HAP-1 (cell line): ENCODE measurements around the gene CTNND2.
"Not testable (repeated sequence)": the region's sequence is repeated elsewhere in the genome, so short reads cannot be mapped to it uniquely, and the experiment has no call there.

Source experiments
- DNase-seq, 2 experiments: peaks; one replicate each; pipeline ENCODE4 v3.0.0-alpha.2; 2016 to 2020; ENCODE audit warnings: low spot score in 2 of 2
- H3K27me3 ChIP-seq: fragments of 250-450 bp; sonication (Bioruptor Pico); 2 replicates; pipeline ENCODE4 v1.5.1; 2020; ENCODE audit warnings: low read depth, mild to moderate bottlenecking, moderate library complexity
- H3K36me3 ChIP-seq: fragments of 250-450 bp; sonication (Bioruptor Pico); replicated peaks from 2 replicates; pipeline ENCODE4 v1.5.1; 2020; ENCODE audit warnings: mild to moderate bottlenecking
- H3K4me1 ChIP-seq: fragments of 250-450 bp; sonication (Bioruptor Pico); 2 replicates; pipeline ENCODE4 v1.5.1; 2020; ENCODE audit warnings: mild to moderate bottlenecking
- H3K4me3 ChIP-seq: fragments of 250-450 bp; sonication (Bioruptor Pico); 2 replicates; pipeline ENCODE4 v1.5.1; 2020; ENCODE audit warnings: mild to moderate bottlenecking, moderate library complexity
- H3K9me3 ChIP-seq: fragments of 250-450 bp; sonication (Bioruptor Pico); 2 replicates; pipeline ENCODE4 v1.5.1; 2020; ENCODE audit warnings: mild to moderate bottlenecking, moderate library complexity
- in situ Hi-C: fragments of 300-500 bp; cut with MboI; formaldehyde crosslinking; loops from 3 replicates; pipeline ENCODE4 v1.14.3; 2020; ENCODE audit warnings: low sequenced_read_pairs, inconsistent platforms, mixed read lengths

Gene CTNND2

GRCh38 chr5:11429254-11429653 is 475.0 kb downstream of the CTNND2 start:
- no peaks in the 10 kb centered on the region; the same call in 1 of the 2 replicates for H3K9me3 ChIP-seq
- H3K27me3 ChIP-seq: no peaks in the 10 kb centered on the region
- no peaks in the 10 kb centered on the region for H3K36me3 ChIP-seq
- in situ Hi-C loops: no loop called here
- DNase-seq: no peak
- H3K4me3 ChIP-seq: no peak overlapping the region
- no peaks in the 10 kb centered on the region for H3K4me1 ChIP-seq

- Histone ChIP-seq H3K36me3 (no peaks in the 10 kb centered on the region), H3K9me3 (no peaks in the 10 kb centered on the region; the same call in 1 of the 2 replicates), H3K27me3 (no peaks in the 10 kb centered on the region), H3K4me1 (no peaks in the 10 kb centered on the region), H3K4me3 (no peak overlapping the region)
- DNase-seq: no peak
- in situ Hi-C loops: no loop called here
These were observed 476.7 kb downstream of the CTNND2 start for GRCh38 chr5:11427569-11427968.

GRCh38 chr5:11426442-11426841 is 477.8 kb downstream of the CTNND2 start:
- Histone ChIP-seq H3K36me3 (no peaks in the 10 kb centered on the region), H3K27me3 (no peaks in the 10 kb centered on the region), H3K4me3 (no peak overlapping the region), H3K4me1 (no peaks in the 10 kb centered on the region), H3K9me3 (no peaks in the 10 kb centered on the region; the same call in 1 of the 2 replicates)
- DNase-seq: no peak
- in situ Hi-C loops: no loop called here

- in situ Hi-C loops: no loop called here
- H3K4me1 ChIP-seq: no peaks in the 10 kb centered on the region
- no peak for DNase-seq
- H3K36me3 ChIP-seq: no peaks in the 10 kb centered on the region
- no peaks in the 10 kb centered on the region for H3K27me3 ChIP-seq
- H3K9me3 ChIP-seq: no peaks in the 10 kb centered on the region
- H3K4me3 ChIP-seq: no peak overlapping the region
These were observed 481.9 kb downstream of the CTNND2 start for GRCh38 chr5:11422342-11422741.

GRCh38 chr5:11420969-11421368 is 483.3 kb downstream of the CTNND2 start:
- no peaks in the 10 kb centered on the region for H3K27me3 ChIP-seq
- no peaks in the 10 kb centered on the region for H3K4me1 ChIP-seq
- H3K4me3 ChIP-seq: no peak overlapping the region
- DNase-seq: no peak
- in situ Hi-C loops: no loop called here
- H3K9me3 ChIP-seq: no peaks in the 10 kb centered on the region
- H3K36me3 ChIP-seq: no peaks in the 10 kb centered on the region

GRCh38 chr5:11415751-11416150 is 488.5 kb downstream of the CTNND2 start:
- in situ Hi-C loops: no loop called here
- DNase-seq: no peak
- Histone ChIP-seq H3K4me3 (no peak overlapping the region), H3K9me3 (no peaks in the 10 kb centered on the region), H3K4me1 (no peaks in the 10 kb centered on the region), H3K27me3 (no peaks in the 10 kb centered on the region), H3K36me3 (no peaks in the 10 kb centered on the region)

- DNase-seq, H3K9me3 ChIP-seq, in situ Hi-C loops, H3K27me3 ChIP-seq, H3K4me1 ChIP-seq, H3K36me3 ChIP-seq, H3K4me3 ChIP-seq: not testable (repeated sequence)
These were observed 489.5 kb downstream of the CTNND2 start for GRCh38 chr5:11414732-11415131.

- Histone ChIP-seq H3K27me3 (no peaks in the 10 kb centered on the region), H3K4me1 (no peaks in the 10 kb centered on the region), H3K4me3 (no peak overlapping the region), H3K9me3 (no peaks in the 10 kb centered on the region), H3K36me3 (no peaks in the 10 kb centered on the region)
- no peak for DNase-seq
- in situ Hi-C loops: no loop called here
These were observed 492.6 kb downstream of the CTNND2 start for GRCh38 chr5:11411621-11412020.

- H3K4me1 ChIP-seq: no peaks in the 10 kb centered on the region
- in situ Hi-C loops: no loop called here
- H3K27me3 ChIP-seq: no peaks in the 10 kb centered on the region
- no peak for DNase-seq
- no peaks in the 10 kb centered on the region for H3K36me3 ChIP-seq
- H3K4me3 ChIP-seq: no peak overlapping the region
- H3K9me3 ChIP-seq: no peaks in the 10 kb centered on the region
These were observed 496.6 kb downstream of the CTNND2 start for GRCh38 chr5:11407556-11408145.

GRCh38 chr5:11400316-11400715 is 503.9 kb downstream of the CTNND2 start:
- H3K9me3 ChIP-seq: no peaks in the 10 kb centered on the region; the same call in 1 of the 2 replicates
- no peaks in the 10 kb centered on the region for H3K27me3 ChIP-seq
- in situ Hi-C loops: no loop called here
- H3K4me3 ChIP-seq: no peak overlapping the region
- H3K4me1 ChIP-seq: no peaks in the 10 kb centered on the region
- no peaks in the 10 kb centered on the region for H3K36me3 ChIP-seq
- no peak for DNase-seq

GRCh38 chr5:11398728-11399127 is 505.5 kb downstream of the CTNND2 start:
- in situ Hi-C loops: no loop called here
- Histone ChIP-seq H3K36me3 (no peaks in the 10 kb centered on the region), H3K27me3 (no peaks in the 10 kb centered on the region)

GRCh38 chr5:11397549-11397948 is 506.7 kb downstream of the CTNND2 start:
- H3K9me3 ChIP-seq: no peaks in the 10 kb centered on the region; the same call in 1 of the 2 replicates
- H3K36me3 ChIP-seq: no peaks in the 10 kb centered on the region
- no peaks in the 10 kb centered on the region for H3K27me3 ChIP-seq
- in situ Hi-C loops: no loop called here
- no peak overlapping the region for H3K4me3 ChIP-seq
- H3K4me1 ChIP-seq: no peaks in the 10 kb centered on the region
- DNase-seq: no peak

More at GRCh38 chr5:11398728-11399127, 505.5 kb downstream of the CTNND2 start:
- Histone ChIP-seq H3K9me3 (no peaks in the 10 kb centered on the region; the same call in 1 of the 2 replicates), H3K4me1 (no peaks in the 10 kb centered on the region), H3K4me3 (no peak overlapping the region)
- no peak for DNase-seq

GRCh38 chr5:11396917-11397316 is 507.3 kb downstream of the CTNND2 start:
- no peaks in the 10 kb centered on the region for H3K27me3 ChIP-seq
- no peaks in the 10 kb centered on the region; the same call in 1 of the 2 replicates for H3K9me3 ChIP-seq
- no peak for DNase-seq
- H3K4me1 ChIP-seq: no peaks in the 10 kb centered on the region
- in situ Hi-C loops: no loop called here
- no peak overlapping the region for H3K4me3 ChIP-seq
- no peaks in the 10 kb centered on the region for H3K36me3 ChIP-seq

- Histone ChIP-seq H3K36me3 (no peaks in the 10 kb centered on the region), H3K4me3 (no peak overlapping the region), H3K9me3 (no peaks in the 10 kb centered on the region; the same call in 1 of the 2 replicates), H3K4me1 (no peaks in the 10 kb centered on the region), H3K27me3 (no peaks in the 10 kb centered on the region)
- no peak for DNase-seq
- in situ Hi-C loops: no loop called here
These were observed 509.3 kb downstream of the CTNND2 start for GRCh38 chr5:11394933-11395332.

GRCh38 chr5:11390291-11390767 is 513.9 kb downstream of the CTNND2 start:
- no peaks in the 10 kb centered on the region for H3K9me3 ChIP-seq
- DNase-seq: no peak
- no peaks in the 10 kb centered on the region for H3K36me3 ChIP-seq
- H3K27me3 ChIP-seq: no peaks in the 10 kb centered on the region
- in situ Hi-C loops: no loop called here
- H3K4me3 ChIP-seq: no peak overlapping the region
- H3K4me1 ChIP-seq: no peaks in the 10 kb centered on the region
